Cardiac fibroblast (primary cell): Measurements from ENCODE around the gene RBM33.

Experiments used
- DNase-seq, 2 donors: peaks; one replicate each; pipeline versions ENCODE4 v3.0.0 to v3.0.0-alpha.2; 2010; ENCODE audit warnings: low read depth in 2 of 2
- H3K4me3 ChIP-seq, 2 donors: replicated peaks in 1 of 2; 1 replicate in 1 of 2; 2 replicates in 1 of 2; pipeline ENCODE4 v1.5.1; 2011; ENCODE audit warnings: low read depth in 2 of 2, low read length in 2 of 2, mild to moderate bottlenecking in 2 of 2, moderate library complexity in 1 of 2
- CTCF ChIP-seq: IDR thresholded peaks from one replicate; pipeline ENCODE4 v1.5.1; 2011; ENCODE audit warnings: low read depth, mild to moderate bottlenecking, low read length, inconsistent platforms

Gene RBM33

GRCh38 chr7:155759740-155760430 lies 115.4 kb downstream of the RBM33 start:
- no peak for TF ChIP-seq CTCF
- no peak overlapping the region for H3K4me3 ChIP-seq
- DNase-seq: no peak

GRCh38 chr7:155761162-155761561 lies 116.7 kb downstream of the RBM33 start:
- no peak for TF ChIP-seq CTCF
- no peak overlapping the region for H3K4me3 ChIP-seq
- no peak for DNase-seq

- DNase-seq: no peak
- no peak overlapping the region for H3K4me3 ChIP-seq
- TF ChIP-seq CTCF: no peak
Measured at GRCh38 chr7:155762036-155762435, 117.6 kb downstream of the RBM33 start.

GRCh38 chr7:155762655-155763054 lies 118.2 kb downstream of the RBM33 start:
- no peak for DNase-seq
- TF ChIP-seq CTCF: no peak

GRCh38 chr7:155763122-155763521 lies 118.7 kb downstream of the RBM33 start:
- no peak for TF ChIP-seq CTCF
- H3K4me3 ChIP-seq: no peak overlapping the region
- no peak for DNase-seq

More at GRCh38 chr7:155762655-155763054, 118.2 kb downstream of the RBM33 start:
- H3K4me3 ChIP-seq: no peak overlapping the region

- no peak overlapping the region for H3K4me3 ChIP-seq
- DNase-seq: peak; percentile 47 to 73
- no peak for TF ChIP-seq CTCF
Measured at GRCh38 chr7:155763691-155764437, 119.4 kb downstream of the RBM33 start.
